ENCODE measurements around the gene SLC6A4. TPM values are rescaled to one million over a fixed set of nuclear protein-coding genes. Genes with fewer than 3 reads are reported as not detected.

Gene SLC6A4
- total RNA-seq, 2 experiments from 2014 or later, result 0.13 to 0.18 TPM

GRCh38 chr17:30251931-30252330, 16.4 kb upstream of the SLC6A4 start:
- H3K36me3 Mint-ChIP-seq (ENCODE audit: low read depth), result peaks cover 53% of the 10 kb centered on the region
- H3K4me1 Mint-ChIP-seq, result no peaks in the 10 kb centered on the region
- ChIA-PET CTCF (no interaction called here), POLR2A (no interaction called here)
- no peaks in the 10 kb centered on the region for H3K27me3 Mint-ChIP-seq
- no peaks in the 10 kb centered on the region for H3K9me3 Mint-ChIP-seq
- H3K4me3 Mint-ChIP-seq, result no peak overlapping the region
- no peak overlapping the region for H3K27ac Mint-ChIP-seq
- no peak for DNase-seq

DNA sequence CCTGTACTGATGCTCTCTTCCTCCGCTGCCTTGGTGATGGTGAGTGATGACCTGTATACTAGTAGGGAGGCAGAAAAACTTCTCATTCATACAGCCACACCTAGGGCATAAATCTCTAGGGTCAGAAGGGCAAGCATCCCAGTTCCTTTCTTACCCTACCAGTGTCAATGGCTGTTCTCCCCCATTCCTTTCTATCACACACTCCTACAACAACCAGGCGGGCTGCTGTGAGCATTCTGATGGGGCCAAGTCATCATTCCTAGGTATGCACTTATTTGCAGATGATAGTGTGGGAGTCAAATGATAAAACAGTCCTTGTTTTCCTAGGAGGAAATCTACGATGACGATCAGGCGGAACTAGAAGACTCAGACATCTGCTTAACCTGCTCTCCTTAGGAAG, 14.0 kb upstream of the SLC6A4 start:
- Mint-ChIP-seq H3K27ac (no peak overlapping the region), H3K4me1 (no peaks in the 10 kb centered on the region), H3K27me3 (no peaks in the 10 kb centered on the region), H3K36me3 (ENCODE audit: low read depth) (peaks cover 56% of the 10 kb centered on the region), H3K9me3 (no peaks in the 10 kb centered on the region), H3K4me3 (no peak overlapping the region)
- no peak for DNase-seq
- ChIA-PET POLR2A (no interaction called here), CTCF (no interaction called here)

GRCh38 chr17:30248786-30249185, 13.3 kb upstream of the SLC6A4 start:
- H3K9me3 Mint-ChIP-seq, result no peaks in the 10 kb centered on the region
- CTCF ChIA-PET, result no interaction called here
- POLR2A ChIA-PET, result no interaction called here
- H3K27me3 Mint-ChIP-seq, result no peaks in the 10 kb centered on the region
- H3K36me3 Mint-ChIP-seq (ENCODE audit: low read depth), result peaks cover 56% of the 10 kb centered on the region
- H3K4me3 Mint-ChIP-seq, result no peak overlapping the region
- no peaks in the 10 kb centered on the region for H3K4me1 Mint-ChIP-seq
- no peak overlapping the region for H3K27ac Mint-ChIP-seq
- no peak for DNase-seq

- H3K4me3 Mint-ChIP-seq, result no peak overlapping the region
- no peak for DNase-seq
- no peaks in the 10 kb centered on the region for H3K9me3 Mint-ChIP-seq
- H3K27ac Mint-ChIP-seq, result no peak overlapping the region
- H3K36me3 Mint-ChIP-seq (ENCODE audit: low read depth), result peaks cover 46% of the 10 kb centered on the region
- POLR2A ChIA-PET, result interaction anchor here (0.8 kb wide), 1 partner anchor 10 kb away, joined by 3 read pairs; no protein-coding TSS in a partner anchor
- no peaks in the 10 kb centered on the region for H3K4me1 Mint-ChIP-seq
- H3K27me3 Mint-ChIP-seq, result peaks cover 2% of the 10 kb centered on the region
- CTCF ChIA-PET, result no interaction called here
Measured at GRCh38 chr17:30246460-30246859, 11.0 kb upstream of the SLC6A4 start.

DNA sequence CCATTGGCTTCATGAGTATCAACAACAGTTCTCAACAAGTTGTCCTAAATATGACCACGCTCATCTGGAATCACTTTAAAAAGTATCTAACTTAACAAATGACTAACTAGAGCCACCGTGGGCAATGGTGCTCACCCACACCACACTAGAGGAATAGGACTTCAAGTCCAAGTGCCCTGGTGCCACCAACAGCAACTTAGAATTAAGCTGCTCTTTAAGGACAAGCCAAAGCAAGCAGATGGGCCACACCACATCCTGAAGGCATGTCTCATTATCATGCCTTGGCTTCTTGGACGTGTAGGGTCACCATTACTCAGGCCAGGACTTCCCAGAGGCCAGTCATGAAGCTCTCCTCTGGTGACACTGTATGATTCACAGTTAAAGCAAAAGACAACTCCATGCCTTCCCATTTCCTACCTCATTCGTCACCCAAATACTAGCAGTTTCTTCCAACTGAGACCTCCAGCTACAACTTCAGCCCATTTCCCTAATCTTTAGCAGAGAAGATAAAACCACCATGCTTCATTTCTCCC, 9.4 kb upstream of the SLC6A4 start:
- Mint-ChIP-seq H3K27me3 (peaks cover 2% of the 10 kb centered on the region), H3K4me3 (no peak overlapping the region), H3K9me3 (no peaks in the 10 kb centered on the region), H3K4me1 (no peaks in the 10 kb centered on the region), H3K27ac (no peak overlapping the region), H3K36me3 (ENCODE audit: low read depth) (peaks cover 34% of the 10 kb centered on the region)
- CTCF ChIA-PET, result no interaction called here
- POLR2A ChIA-PET, result interaction anchor here (0.6 to 1.3 kb wide), 4 partner anchors 9 to 1300 kb away, joined by 3 read pairs; no protein-coding TSS in a partner anchor
- no peak for DNase-seq

DNA sequence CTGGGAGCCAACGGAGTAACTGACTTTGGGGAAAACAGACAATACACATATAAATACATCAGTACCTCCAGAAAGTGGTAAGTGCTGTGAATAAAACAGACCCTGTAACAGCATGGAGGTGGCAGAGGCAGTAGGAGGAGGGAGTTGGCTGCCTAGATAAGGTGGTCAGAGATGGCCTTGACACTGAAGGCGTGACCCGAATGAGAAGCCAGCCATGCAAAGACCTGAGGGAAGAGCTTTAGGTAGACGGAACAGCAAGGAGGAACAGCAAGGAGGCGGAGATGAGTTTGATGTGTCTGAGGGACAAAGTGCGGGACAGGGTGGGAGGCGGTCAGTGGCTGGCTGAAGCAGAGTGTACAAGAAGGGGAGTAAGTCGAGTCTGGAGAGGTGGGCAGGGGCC, 8.1 kb upstream of the SLC6A4 start:
- H3K4me3 Mint-ChIP-seq, result no peak overlapping the region
- peaks cover 22% of the 10 kb centered on the region for H3K36me3 Mint-ChIP-seq (ENCODE audit: low read depth)
- H3K27me3 Mint-ChIP-seq, result peaks cover 13% of the 10 kb centered on the region

DNA sequence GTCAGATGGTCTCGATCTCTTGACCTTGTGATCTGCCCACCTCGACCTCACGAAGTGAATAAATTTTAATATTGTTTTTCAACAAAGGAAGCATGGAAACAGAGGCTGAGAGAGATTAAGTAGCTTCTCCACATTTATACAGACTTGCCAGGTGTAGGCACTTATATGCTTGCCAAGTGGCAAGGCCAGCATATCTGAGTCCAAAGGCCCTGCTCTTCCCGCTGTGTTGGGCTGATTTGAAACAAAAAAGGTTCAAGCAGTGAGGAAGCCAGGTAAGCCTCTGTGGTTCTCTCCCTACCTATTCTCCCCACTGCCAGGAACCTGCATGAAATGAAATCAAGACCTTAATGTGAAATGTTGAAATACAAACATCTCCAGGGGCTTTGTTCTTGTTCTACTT, 7.5 kb upstream of the SLC6A4 start:
- DNase-seq, result no peak
- Mint-ChIP-seq H3K9me3 (no peaks in the 10 kb centered on the region), H3K27ac (no peak overlapping the region), H3K27me3 (peaks cover 17% of the 10 kb centered on the region), H3K36me3 (ENCODE audit: low read depth) (peaks cover 16% of the 10 kb centered on the region), H3K4me3 (no peak overlapping the region), H3K4me1 (peaks cover 11% of the 10 kb centered on the region)
- POLR2A ChIA-PET, result no interaction called here
- CTCF ChIA-PET, result no interaction called here

More for the DNA sequence above, 8.1 kb upstream of the SLC6A4 start:
- peaks cover 7% of the 10 kb centered on the region for H3K4me1 Mint-ChIP-seq
- DNase-seq, result no peak
- H3K27ac Mint-ChIP-seq, result no peak overlapping the region
- POLR2A ChIA-PET, result no interaction called here
- H3K9me3 Mint-ChIP-seq, result no peaks in the 10 kb centered on the region
- CTCF ChIA-PET, result no interaction called here

DNA sequence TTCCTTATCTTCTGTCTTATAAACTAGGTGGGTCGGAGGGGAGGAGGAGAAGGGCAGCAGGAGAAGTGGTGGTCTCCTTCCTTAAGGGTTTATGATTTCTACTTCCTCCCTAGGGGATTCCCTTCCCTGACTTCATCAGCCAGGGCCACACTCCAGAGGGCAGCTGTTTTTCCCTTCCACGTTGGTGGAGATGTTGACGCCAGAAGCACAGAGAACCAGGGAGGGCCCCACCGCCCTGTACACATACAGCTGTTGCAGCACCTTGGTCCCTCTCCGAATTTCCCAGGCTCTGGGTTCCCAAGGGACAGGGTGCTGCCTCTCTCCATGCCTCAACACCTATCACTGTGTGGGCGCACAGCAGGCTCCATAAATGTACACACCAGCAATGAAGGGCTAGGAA, 5.6 kb upstream of the SLC6A4 start:
- no peak for DNase-seq
- Mint-ChIP-seq H3K36me3 (ENCODE audit: low read depth) (peaks cover 3% of the 10 kb centered on the region), H3K27ac (no peak overlapping the region), H3K4me1 (peaks cover 18% of the 10 kb centered on the region), H3K4me3 (no peak overlapping the region), H3K27me3 (peaks cover 30% of the 10 kb centered on the region), H3K9me3 (no peaks in the 10 kb centered on the region)
- ChIA-PET CTCF (no interaction called here), POLR2A (no interaction called here)

DNA sequence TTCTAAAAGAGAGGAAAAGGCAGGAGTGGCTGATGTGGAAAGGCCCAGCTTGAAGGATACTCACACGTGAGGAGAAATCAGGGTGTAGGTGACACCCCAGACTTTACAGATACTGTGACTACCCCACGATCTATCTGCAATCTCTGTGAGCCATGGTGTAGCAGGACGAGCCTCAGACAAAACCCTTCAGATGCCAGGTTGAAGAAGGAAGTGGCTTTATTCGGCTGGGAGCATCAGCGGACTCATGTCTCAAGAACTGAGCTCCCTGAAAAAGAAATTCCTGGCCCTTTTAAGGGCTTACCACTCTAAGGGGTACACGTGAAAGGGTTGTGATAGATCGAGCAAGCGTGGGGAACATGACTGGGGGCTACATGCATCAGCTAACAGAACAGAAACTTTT, 4.7 kb upstream of the SLC6A4 start:
- Mint-ChIP-seq H3K4me3 (no peak overlapping the region), H3K36me3 (ENCODE audit: low read depth) (peaks cover 3% of the 10 kb centered on the region), H3K27ac (no peak overlapping the region), H3K9me3 (no peaks in the 10 kb centered on the region), H3K27me3 (peaks cover 34% of the 10 kb centered on the region), H3K4me1 (peaks cover 19% of the 10 kb centered on the region)
- no peak for DNase-seq
- ChIA-PET CTCF (interaction anchor here (0.6 kb wide), 1 partner anchor 268 kb away, joined by 3 read pairs; no protein-coding TSS in a partner anchor), POLR2A (no interaction called here)

DNA sequence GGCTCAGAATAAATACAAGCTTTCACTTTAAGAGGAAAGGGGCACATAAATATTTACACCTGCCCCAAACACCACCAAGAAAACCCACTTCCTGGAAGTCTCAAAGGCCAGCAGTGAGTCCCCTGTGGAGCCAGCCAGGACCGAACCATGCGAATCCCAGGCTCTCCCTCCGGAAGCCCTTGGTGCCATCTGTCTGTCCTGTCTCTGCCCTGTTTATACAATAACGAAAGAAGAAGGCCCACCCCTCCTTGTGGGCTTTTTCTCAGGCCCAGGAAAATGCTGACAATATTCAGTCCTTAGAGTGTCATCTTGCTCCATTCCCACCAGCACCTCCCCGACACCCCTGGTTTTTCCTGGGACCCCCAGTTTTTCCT, 3.6 kb upstream of the SLC6A4 start:
- Mint-ChIP-seq H3K36me3 (ENCODE audit: low read depth) (peaks cover 3% of the 10 kb centered on the region), H3K27me3 (peaks cover 45% of the 10 kb centered on the region), H3K4me1 (peaks cover 25% of the 10 kb centered on the region), H3K4me3 (no peak overlapping the region), H3K27ac (no peak overlapping the region), H3K9me3 (no peaks in the 10 kb centered on the region)
- no peak for DNase-seq
- CTCF ChIA-PET, result no interaction called here
- POLR2A ChIA-PET, result no interaction called here

- CTCF ChIA-PET, result no interaction called here
- DNase-seq, result no peak
- H3K27me3 Mint-ChIP-seq, result peaks cover 50% of the 10 kb centered on the region
- peaks cover 25% of the 10 kb centered on the region for H3K4me1 Mint-ChIP-seq
- POLR2A ChIA-PET, result no interaction called here
- H3K27ac Mint-ChIP-seq, result no peak overlapping the region
- no peaks in the 10 kb centered on the region for H3K9me3 Mint-ChIP-seq
- peaks cover under 1% of the 10 kb centered on the region for H3K36me3 Mint-ChIP-seq (ENCODE audit: low read depth)
- H3K4me3 Mint-ChIP-seq, result no peak overlapping the region
Measured at GRCh38 chr17:30238387-30239088, 3.0 kb upstream of the SLC6A4 start.

DNA sequence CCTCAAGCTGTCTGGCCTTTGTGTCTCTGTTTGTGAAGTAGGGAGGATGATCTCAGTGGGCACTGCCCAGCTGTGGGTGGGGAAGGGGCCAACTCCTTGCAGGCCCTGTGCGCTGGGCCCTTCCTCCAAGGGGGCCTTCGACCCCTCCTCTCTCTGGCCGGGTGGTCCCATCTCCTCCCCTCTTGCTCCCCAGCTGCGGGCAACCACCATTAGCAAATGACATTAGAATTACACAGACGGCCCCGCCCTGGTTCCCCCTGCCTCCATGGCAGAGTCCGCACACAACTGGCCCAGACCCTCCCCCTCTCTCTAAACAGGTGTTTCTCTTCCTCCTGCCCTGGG, 2.5 kb upstream of the SLC6A4 start:
- Mint-ChIP-seq H3K36me3 (ENCODE audit: low read depth) (no peaks in the 10 kb centered on the region), H3K9me3 (no peaks in the 10 kb centered on the region), H3K4me3 (no peak overlapping the region), H3K27ac (no peak overlapping the region), H3K27me3 (peaks cover 56% of the 10 kb centered on the region), H3K4me1 (peaks cover 25% of the 10 kb centered on the region)
- ChIA-PET CTCF (no interaction called here), POLR2A (no interaction called here)
- DNase-seq, result no peak

DNA sequence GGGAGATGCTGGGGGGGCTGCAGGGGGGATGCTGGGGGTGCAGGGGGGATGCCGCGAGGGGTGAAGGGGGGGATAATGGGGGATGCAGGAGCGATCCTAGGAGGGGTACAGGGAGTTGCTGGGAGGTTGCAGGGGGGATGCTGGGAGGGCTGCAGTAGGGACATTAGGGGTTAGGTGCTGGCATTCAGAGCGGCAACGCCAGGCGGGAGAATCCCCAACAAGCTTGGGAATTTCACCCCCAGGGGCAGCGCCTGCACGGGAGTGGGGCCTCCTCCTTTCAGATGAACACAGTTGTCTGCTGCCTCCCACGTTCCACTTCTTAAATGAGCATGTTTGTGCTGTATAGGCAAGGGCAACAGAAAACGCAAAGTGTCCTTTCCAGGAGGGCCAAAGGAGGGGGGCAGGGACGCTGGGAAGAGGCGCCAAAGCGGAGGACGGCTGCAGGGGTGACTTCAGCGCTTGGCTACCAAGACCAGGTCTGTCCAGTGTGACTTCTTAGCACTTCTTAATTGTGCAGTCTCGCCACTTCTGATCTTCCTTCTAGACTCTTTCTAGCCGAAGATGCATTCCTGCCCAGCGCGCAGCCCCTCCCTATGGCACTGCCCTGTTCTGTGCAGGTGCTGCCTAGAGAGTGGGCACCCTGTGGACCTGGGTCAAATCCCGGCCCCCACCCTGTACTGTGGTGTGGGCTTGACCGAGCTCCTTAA, 2.0 kb upstream of the SLC6A4 start:
- no peak overlapping the region for H3K4me3 Mint-ChIP-seq
- POLR2A ChIA-PET, result no interaction called here
- H3K27ac Mint-ChIP-seq, result no peak overlapping the region

DNA sequence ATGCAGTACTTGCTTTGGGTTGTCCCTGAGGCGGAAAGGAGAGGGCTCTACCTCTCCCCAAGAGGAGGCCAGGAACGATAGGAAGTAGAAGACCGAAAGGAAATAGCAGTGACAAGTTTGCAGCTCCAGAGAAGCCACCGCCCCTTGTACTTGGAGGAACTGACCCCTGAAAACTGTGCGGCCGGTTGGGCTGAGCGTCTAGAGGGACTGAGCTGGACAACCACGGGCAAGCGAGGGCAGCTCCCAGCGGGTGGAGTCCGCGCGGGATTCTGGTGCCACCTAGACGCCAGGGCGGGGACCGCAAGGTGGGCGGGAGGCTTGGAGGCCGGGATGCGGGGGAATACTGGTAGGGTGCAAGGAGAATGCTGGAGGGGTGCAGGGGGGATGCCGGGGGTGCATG, 1.3 kb upstream of the SLC6A4 start:
- DNase-seq, result no peak
- Mint-ChIP-seq H3K27ac (no peak overlapping the region), H3K27me3 (peaks cover 65% of the 10 kb centered on the region), H3K4me3 (peak overlapping the region; percentile 46), H3K36me3 (ENCODE audit: low read depth) (no peaks in the 10 kb centered on the region), H3K9me3 (no peaks in the 10 kb centered on the region), H3K4me1 (peaks cover 25% of the 10 kb centered on the region)
- CTCF ChIA-PET, result interaction anchor here (1.4 to 2.8 kb wide), 3 partner anchors 100 to 132 kb away, joined by 6 to 14 read pairs (median 7); no protein-coding TSS in a partner anchor
- POLR2A ChIA-PET, result interaction anchor here (1.3 kb wide), 1 partner anchor 54 kb away, joined by 3 read pairs; no protein-coding TSS in a partner anchor

More for the DNA sequence above, 2.0 kb upstream of the SLC6A4 start:
- H3K9me3 Mint-ChIP-seq, result no peaks in the 10 kb centered on the region
- H3K4me1 Mint-ChIP-seq, result peaks cover 25% of the 10 kb centered on the region
- CTCF ChIA-PET, result interaction anchor here (1.4 to 2.8 kb wide), 2 partner anchors 112 to 133 kb away, joined by 6 to 14 read pairs; no protein-coding TSS in a partner anchor
- no peak for DNase-seq
- no peaks in the 10 kb centered on the region for H3K36me3 Mint-ChIP-seq (ENCODE audit: low read depth)
- peaks cover 60% of the 10 kb centered on the region for H3K27me3 Mint-ChIP-seq
